Activated gamma-delta T cell (primary cell): ENCODE data around the gene CCDC74B.
"Not testable (repeated sequence)": the region's sequence is repeated elsewhere in the genome, so short reads cannot be mapped to it uniquely, and the experiment has no call there.

Source experiments
- DNase-seq: peaks from one replicate; lab custom pipeline; 2025; lab: John Stamatoyannopoulos, UW

The CCDC74B gene

DNA sequence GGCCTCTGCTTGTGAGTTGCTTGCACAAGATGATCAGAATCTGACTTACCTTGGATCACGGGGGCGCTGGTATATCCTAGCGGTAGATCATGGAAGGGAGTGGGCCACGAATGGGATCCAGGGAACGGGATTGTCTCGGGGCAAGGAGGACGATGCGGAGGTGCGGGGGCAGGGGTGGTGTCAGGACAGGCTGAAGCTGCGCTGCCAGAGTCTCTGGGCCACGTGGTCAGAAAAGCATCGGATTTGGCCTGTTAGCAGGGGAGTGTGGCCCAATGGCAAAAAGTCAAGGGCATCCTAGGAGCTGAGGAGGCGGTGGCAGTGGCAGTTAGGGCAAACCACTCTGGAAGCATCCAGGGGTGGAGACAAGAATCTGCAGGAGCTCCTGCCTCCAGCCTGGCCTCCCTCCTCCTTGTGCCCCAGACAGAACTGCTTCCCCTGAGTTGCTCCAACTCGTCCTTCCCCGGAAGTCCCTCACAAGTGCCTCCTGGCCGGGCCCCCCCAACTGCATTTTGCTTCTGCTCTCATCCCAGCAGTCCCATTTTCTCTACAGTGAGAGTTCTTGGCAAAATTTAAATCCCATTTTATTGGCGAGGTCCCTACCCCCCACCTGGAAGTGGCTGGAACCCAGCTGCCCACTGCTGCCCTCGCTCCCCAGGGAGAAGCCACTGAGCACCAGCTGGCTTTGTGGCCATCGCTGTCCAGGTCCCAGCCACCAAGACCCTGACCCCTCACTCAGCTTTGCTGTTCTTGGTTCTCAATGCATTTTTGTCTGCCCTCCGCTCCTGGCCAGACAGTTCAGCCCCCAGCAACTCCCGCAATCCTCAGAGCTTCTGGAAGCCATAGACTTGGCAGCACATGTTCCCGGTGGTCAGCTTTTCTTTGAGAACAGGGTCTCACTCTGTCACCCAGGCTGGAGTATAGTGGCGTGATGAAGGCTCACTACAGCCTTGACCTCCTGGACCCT, 5.6 kb upstream of the CCDC74B start:
- no peak for DNase-seq

DNA sequence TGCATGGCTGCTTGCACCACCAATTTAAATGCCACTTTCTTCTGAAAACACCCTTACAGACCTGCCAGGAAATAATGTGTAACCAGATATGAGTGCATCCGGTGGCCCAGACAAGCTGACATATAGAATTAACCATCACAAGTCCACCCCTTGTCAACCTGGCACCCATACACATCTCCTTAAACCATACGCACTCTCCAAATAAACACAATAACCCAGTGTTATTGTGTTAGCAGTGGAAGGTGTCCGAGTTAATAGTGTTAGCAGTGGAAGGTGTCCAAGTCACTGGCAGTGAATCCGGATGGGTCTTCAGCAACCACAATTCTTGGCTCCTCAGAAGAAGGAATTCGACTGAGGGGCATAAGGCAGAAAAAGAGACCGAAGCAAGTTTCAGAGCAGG, 3.6 kb upstream of the CCDC74B start:
- DNase-seq: not testable (repeated sequence)

DNA sequence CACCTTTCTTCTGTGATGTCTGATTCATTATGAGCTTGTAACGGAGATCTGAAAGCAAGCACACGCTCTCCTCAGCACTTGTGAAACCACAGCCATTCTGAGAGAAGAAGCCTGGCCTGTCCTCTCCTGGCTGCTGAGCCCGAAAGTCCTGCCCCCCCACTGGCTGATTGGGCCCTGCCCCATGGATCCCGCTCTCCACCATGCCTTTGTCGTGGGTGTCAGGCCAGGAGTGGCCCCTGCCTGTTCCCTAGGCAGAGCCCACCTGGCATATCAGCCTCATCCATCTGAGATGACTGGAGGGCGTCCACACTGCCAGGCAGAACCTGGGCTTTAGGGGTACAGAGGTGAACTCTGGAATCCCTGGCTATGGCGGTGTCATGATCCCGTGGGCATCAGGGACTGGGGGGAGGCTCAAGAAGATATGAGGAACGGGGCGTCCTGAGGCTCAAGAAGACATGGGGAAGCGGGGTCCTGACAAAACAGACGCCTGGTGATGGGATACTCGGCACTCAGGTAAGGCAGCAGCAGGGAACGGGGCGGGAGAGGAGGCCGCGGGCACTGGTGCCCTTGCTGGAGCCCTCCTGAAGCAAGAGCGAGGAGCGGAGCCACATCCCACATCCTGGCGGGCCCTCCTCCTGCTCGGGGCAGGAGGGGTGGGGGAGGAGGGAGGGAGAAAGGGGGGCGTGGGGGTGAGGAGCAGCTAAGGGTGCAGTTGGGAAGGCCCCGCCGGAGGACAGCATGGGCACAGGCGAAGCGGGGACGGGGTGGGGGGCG, 1.5 kb downstream of the CCDC74B start:
- not testable (repeated sequence) for DNase-seq

DNA sequence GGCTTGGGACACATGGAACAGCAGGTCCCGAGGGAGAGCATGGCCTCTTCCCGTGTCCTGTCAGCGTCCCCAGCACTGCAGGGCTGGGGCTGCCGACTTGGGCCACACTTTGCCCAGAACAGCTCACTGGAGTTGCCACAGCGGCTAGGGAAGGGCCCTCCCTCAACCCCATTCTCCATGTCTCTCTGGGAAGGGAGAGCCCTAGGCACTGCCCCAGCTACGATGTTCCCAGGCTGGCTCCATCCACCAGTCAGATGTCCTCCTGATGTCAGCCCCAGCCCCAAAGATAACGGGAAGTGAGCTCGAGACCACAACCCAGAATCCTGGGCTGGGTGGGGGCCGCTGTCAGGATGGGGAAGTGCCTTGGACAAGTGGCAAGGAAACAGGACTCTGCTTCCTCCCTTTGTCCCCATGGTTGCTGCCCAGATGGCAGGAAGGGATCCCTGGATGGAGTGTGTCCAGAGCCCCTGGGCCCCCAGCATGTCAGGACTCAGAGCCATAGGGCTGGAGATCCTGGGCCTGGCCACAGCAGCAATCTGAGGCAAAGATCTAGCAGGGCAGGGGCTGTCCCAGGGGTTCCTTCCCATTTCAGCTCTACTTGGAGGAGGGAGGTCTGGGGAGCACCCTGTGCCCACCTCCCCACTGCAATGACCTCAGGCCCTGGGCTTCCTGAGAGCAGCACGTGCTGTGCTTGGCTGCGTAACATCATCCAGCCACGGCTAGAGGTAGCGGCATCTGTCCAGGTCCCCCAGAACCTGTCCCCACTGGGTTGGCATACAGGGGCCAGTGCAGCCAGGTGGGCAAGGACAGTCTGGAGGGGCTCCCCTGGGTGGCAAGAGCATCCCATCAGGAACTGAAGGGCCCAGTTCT, 2.3 kb downstream of the CCDC74B start:
- DNase-seq: not testable (repeated sequence)

DNA sequence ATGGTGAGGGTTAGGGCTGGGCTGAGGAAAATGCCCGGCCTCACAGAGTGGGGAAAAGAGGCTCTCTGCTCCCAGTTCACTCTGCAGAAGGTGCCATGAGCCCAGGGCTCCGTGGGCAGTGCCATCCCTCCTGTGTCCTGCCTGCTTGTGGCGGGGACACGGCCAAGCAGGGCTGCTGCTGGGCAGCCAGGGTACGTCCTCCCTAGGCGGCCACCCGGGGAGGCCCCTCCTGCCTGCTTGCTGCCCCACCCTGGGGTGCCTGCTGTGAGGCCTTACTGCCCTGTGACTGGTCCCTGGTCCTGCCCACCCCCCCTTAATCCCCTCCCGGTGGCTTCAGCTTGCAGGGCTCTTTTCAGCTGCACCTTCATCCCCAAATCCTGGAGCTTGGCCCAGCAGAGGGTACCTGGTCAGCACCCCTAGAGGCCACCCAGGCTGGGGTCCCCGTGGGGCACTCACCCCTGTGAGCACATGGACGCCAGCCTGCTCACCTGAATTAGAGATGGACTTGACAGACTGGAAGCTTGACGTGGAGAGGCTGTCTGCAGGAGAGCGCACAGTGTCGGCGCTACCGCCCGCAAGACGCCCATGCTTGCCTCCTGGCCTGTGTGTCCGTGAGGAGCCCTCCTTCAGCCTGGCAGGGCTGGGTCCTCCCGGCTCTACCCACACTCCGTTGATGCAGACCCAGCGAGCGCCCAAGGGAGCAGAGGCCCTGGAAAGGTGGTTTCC, 3.1 kb downstream of the CCDC74B start:
- not testable (repeated sequence) for DNase-seq

DNA sequence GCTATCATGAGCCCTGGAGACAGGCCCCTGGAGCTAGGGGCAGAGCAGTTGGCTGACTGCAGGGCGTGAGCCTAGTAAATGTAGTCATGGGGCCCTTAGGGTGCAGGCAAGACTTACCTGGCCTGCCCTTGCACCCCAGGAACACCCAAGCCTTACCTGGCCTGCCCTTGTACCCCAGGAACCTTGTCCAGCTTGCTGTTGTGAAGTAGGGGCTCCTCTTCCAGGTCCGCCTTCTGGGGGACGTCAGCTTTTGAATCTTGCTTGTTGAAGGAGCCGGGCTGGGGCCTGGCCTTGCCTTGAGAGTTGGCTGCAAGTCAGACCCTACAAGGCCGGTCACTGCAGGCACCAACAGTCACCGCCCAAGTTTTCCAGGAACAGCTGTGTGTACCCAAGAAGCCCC, 3.9 kb downstream of the CCDC74B start:
- not testable (repeated sequence) for DNase-seq

DNA sequence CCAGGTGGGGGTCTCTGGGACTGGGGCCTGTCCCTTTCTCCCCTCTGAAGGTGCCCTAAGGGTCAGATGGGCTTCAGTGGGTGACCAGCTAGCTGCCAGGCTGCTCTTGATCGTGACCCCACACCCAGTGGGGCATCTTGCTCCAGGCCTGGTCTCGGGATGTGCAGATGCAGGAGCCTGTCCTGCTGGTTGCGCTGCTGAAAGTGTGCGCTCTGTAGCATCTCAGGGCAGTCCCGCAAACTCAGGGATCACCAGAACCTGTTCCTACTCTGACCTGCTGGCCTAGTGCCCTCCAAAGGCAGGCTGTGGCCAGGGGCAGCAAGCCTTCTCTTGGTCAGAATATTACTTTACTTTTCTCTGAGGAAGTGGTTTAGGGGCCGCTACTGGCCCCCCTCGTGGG, 4.4 kb downstream of the CCDC74B start:
- not testable (repeated sequence) for DNase-seq

DNA sequence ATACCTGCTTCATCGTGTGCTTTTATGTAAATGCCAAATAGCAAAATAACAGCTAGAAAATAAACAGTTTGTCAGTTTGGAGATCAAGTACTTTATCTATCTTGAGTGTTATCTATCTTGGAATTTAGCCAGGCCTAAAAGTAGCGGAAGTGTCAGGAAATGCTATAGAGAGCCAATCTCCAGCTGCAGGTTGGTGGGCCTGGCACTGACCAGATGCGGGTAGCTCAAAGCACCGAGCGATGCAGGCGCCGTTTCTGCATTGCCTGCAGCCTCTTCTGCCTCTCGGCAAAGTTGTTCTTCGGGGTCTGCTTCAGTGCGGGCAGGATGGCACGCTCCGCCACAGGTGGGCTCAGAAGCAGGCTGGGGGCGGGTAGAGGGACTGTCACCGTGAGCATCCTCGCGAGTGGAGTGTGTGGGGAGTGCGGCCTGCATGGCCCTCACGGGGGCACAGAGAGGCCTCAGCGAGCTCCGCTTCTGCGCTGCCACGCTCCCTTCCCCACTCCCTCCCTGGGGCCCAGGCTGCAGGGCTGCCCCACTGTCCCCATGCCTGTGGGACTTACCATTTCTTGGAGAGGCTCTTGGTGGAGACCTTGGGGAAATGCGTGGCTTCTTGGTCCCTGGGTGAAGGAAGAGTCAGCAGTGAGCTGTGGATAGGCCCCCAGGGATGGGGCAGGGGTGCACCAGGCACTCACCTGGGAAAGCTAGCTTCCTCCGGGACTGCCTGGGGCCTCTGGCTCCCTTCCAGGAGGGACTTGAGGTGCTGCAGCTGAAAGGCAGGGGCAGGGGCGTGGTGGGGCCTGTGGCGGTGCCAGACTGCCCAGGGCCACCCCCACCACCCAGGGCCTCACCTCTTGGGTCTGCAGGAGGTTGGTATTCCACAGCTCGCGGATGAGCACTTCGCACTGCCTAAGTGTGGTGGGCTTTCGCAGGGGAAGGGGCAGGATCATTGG, 5.3 kb downstream of the CCDC74B start:
- not testable (repeated sequence) for DNase-seq

DNA sequence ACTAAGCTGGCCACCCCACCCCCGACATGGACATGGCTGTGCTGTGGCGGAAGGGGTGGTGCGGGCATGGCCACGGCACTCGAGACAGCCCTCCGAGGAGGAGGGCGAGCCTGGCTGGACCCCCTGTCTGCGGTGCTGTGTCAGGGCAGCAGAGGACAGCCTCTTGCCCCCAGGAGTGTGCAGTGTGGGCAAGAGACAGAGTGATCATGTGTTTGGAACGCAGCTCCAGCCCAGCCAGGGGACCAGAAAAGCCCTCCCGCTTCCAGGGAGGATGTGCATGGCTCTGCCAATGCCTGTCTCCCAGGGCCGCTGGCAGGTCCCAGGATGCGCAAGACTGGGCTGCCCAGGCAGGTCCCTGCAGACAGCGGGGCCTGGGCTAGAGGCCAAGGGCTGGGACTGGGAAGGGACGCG, 6.1 kb downstream of the CCDC74B start:
- DNase-seq: not testable (repeated sequence)

DNA sequence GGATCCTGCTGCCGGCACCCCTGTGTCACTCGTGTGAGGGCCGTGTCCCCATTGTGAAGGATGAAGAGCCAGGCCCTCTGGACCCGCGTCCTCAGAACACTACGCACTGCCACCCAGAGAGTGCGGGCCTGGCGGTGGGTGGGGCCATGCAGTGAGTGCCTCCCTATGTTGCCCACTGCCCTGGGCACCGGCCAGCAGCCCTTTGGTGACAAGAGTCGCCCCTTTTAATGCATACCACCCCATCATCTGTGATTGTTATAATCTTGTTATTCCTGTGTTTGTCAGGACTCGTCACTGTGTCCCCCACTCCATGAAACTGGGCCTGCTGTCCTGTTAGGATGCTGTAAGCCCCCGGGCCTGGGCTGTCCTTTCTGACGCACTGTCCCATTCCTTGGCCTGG, 6.6 kb downstream of the CCDC74B start:
- not testable (repeated sequence) for DNase-seq

DNA sequence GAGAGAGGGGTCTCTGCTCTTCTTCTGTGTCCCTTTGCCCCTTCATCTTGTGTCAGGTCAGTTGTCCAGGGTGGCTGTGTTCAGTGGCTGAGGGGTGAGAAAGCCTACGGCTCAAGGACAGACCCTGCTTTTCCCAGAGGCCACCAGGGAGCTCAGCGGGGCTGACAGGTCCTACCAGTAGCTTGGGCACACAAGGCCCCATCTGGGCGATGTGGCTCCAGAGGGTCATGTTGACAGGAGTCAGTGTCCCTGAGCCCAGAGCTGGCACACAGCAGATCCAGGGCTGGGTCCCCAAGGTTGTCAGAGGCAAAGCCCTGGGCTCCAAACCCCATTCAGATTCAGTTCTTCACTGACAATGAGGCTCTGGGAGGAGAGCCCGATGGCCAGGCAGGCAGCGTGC, 7.8 kb downstream of the CCDC74B start:
- DNase-seq: not testable (repeated sequence)

DNA sequence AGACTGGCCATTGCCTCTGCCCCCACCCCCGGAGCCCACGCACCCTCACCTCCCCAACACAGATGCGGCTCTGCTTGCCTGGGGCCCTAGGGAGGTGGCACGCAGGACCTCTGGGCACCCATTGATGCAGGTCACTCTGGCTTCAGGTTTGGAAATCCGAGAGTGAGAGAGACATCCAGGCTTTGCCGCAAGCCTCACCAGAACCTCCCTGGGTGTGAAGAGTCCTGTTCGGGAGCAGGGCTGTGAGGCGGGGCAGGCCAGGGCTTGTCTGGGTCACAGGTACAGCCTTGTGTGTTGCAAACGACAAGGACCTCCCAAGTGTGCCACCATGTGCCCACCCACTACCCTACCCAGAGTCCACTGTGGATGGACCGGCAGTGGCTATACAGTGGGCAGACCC, 8.4 kb downstream of the CCDC74B start:
- DNase-seq: not testable (repeated sequence)

DNA sequence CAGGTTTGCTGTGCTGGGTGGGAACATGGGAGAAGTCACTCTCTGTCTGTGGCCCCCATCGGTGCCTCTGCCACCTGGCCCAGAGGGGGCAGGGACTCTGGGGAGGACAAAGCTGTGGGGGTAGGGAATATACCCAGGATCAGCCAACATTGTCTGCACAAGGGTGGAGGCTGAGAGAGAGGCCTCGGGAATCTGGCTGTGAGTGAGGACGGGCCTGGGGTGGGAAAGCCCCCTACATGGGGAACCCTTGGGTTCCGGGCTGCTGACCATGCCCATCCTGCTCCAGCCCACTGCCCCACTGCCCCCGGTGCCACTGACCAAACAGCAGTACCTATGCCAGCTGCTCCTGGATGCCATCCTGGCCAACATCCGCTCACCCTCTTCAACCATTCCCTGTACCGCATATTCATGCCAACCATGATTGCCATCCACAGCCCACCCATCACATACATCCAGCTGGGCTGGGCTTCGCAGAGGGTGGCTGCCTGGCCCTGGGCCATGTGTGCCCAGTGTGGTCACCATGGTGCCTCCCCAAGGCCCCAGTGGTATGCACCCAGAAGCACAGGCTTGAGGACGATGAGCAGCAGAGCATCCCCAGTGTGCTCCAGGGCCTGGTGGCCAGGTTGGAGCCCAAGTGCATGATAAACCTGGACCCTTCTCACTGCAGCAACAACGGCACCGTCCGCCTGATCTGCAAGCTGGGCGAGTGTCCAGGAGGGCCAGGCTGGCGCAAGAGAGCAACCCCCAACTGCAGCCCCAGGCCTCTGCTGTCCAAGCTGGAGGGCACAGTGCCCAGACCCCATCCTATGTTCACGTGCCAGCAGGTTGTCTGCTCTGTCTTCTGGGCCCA, 9.0 kb downstream of the CCDC74B start:
- no peak for DNase-seq

DNA sequence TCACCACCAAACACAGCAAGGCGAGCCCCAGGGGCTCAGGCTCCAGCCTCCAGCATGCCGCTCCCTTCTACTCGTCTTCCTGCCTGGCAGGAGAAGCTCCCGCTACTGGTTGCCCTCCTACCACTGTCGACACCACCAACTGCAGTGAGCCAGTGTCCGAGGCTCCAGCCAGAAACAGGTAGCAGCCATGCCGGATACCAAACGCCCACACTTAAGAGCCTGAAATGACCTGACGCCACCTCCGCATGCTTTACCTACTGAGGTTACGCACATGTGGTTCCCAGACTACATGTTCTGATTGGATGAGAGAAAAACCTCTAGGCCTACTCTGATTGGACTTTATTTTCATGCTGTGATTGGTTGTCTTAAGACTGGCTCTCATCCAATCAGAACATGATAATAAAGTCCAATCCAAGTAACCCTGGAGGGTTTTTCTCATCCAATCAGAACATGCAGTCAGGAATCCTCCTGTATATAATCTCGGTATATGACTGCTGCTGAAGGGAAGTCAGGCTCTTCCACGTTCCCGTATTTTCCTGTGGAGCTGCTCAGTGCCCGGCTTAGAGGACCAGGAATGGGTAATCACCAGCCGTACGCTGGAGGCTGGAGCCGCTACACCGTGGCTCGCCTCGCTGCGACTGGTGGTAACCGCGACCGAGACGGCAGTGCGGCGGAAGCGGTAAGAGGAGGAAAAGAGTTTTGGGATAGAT, 15.6 kb downstream of the CCDC74B start, which contains the start of gene POTEF:
Gene POTEF, minus strand, starts transcription at position 103 of the 710 bp plus-strand sequence. CDS start 8,707 bp downstream, outside the sequence.
- DNase-seq: not testable (repeated sequence)

DNA sequence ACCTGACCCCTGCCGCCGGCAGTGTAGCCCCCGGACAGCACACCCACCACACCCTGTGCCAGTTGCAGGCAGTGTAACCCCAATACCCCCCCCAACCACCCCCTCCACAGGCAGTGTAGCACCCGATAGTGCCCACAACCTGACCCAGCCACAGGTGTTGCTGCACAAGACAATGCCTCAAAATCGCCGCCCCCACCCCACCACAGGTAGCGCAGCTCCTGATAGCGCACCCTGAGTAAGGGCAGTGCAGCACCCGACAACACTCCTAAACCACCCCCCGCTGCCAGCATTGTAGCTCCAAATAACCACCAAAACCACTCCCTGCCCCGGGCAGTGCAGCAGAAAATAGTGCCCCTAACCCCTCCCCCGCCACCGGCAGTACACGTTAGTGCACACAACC, 16.4 kb downstream of the CCDC74B start:
- not testable (repeated sequence) for DNase-seq

DNA sequence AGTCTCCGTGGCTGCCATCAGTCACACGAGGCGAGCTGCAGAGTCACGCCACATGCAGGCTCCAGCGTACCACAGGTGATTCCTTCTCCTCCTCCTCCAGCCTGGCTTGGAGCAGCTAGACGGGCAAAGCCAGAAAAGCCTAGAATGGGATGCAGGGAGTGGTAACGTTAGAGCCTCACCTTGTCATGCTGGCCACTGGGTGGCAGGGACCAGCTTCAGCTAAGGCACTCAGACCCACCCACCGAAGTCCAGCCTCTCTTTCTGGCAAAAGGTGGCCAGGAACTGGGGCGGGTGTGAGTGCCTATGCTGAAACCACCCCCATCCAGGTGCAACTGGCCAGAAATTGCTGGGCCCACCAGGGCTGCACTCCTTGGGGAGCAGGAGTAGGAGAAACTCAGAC, 17.2 kb downstream of the CCDC74B start:
- not testable (repeated sequence) for DNase-seq

DNA sequence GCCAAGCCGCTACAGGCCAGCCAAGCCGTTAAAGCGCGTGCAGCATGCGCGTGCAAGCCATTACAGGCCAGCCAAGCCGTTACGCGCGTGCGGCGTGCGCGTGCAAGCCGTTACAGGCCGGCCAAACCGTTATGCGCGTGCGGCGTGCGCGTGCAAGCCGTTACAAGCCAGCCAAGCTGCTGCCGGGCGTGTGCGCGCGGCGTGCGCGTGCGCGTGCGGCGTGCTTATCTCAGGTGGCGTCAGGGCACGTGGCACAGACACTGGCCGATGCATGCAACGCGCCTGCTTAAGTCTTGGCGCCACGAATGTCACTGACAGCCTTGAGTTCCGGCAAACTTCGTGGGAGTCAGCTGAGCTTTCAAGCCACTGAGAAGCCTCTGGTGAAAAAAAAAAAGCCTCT, 24.0 kb downstream of the CCDC74B start:
- not testable (repeated sequence) for DNase-seq
